Trophoblast cell (in vitro differentiated cells and primary cell): ENCODE data around the gene CD244.

Experiments used
- DNase-seq, 2 donors: peaks; one replicate each; pipeline ENCODE4 v3.0.0-alpha.2; 2016
- H2AFZ ChIP-seq: 2 replicates; pipeline ENCODE4 v1.6.1; 2013; ENCODE audit warnings: low read length, moderate library complexity, mild to moderate bottlenecking; ENCODE audit not compliant: insufficient read depth, poor library complexity
- H2AK5ac ChIP-seq: 2 replicates; pipeline ENCODE4 v1.6.1; 2013; ENCODE audit warnings: mild to moderate bottlenecking, low read length
- H2BK120ac ChIP-seq: 2 replicates; pipeline ENCODE4 v1.6.1; 2013; ENCODE audit warnings: low read length, mild to moderate bottlenecking, moderate library complexity; ENCODE audit not compliant: insufficient read depth, poor library complexity
- H2BK12ac ChIP-seq: 2 replicates; pipeline ENCODE4 v1.6.1; 2013; ENCODE audit warnings: mild to moderate bottlenecking, low read length, moderate library complexity
- H2BK5ac ChIP-seq: 2 replicates; pipeline ENCODE4 v1.6.1; 2013; ENCODE audit warnings: low read length, low read depth, moderate library complexity, mild to moderate bottlenecking; ENCODE audit not compliant: poor library complexity
- H3K14ac ChIP-seq: 2 replicates; pipeline ENCODE4 v1.6.1; 2013; ENCODE audit warnings: mild to moderate bottlenecking, low read length
- H3K18ac ChIP-seq: 2 replicates; pipeline ENCODE4 v1.6.1; 2013; ENCODE audit warnings: mild to moderate bottlenecking, low read length
- H3K23ac ChIP-seq: 2 replicates; pipeline ENCODE4 v1.6.1; 2013; ENCODE audit warnings: low read length
- H3K27ac ChIP-seq: 2 replicates; pipeline ENCODE4 v1.5.1; 2013; ENCODE audit warnings: low read depth, mild to moderate bottlenecking, inconsistent platforms, low read length, moderate library complexity
- H3K27me3 ChIP-seq: 2 replicates; pipeline ENCODE4 v1.6.1; 2013; ENCODE audit warnings: inconsistent platforms, mild to moderate bottlenecking, low read length, moderate library complexity; ENCODE audit not compliant: insufficient read depth
- H3K36me3 ChIP-seq, 2 experiments: 1 replicate in 1 of 2; 2 replicates in 1 of 2; pipeline ENCODE4 v1.6.1; 2013; ENCODE audit warnings: low read length in 2 of 2, mild to moderate bottlenecking in 2 of 2, moderate library complexity in 1 of 2; ENCODE audit not compliant: insufficient read depth in 2 of 2, control insufficient read depth in 1 of 2
- H3K4ac ChIP-seq: 2 replicates; pipeline ENCODE4 v1.6.1; 2013; ENCODE audit warnings: low read depth, mild to moderate bottlenecking, low read length, moderate library complexity
- H3K4me1 ChIP-seq, 2 experiments: 1 replicate in 1 of 2; 2 replicates in 1 of 2; pipeline ENCODE4 v1.6.1; 2013; ENCODE audit warnings: low read length in 2 of 2, mild to moderate bottlenecking in 2 of 2, moderate library complexity in 1 of 2; ENCODE audit not compliant: insufficient read depth in 2 of 2, control insufficient read depth in 1 of 2
- H3K4me2 ChIP-seq: 2 replicates; pipeline ENCODE4 v1.6.1; 2013; ENCODE audit warnings: inconsistent platforms, mild to moderate bottlenecking, low read length, moderate library complexity
- H3K4me3 ChIP-seq: 2 replicates; pipeline ENCODE4 v1.5.1; 2013; ENCODE audit warnings: mild to moderate bottlenecking, low read depth, low read length, inconsistent platforms
- H3K79me1 ChIP-seq: one replicate; pipeline ENCODE4 v1.6.1; 2013; ENCODE audit warnings: low read length
- H3K79me2 ChIP-seq: 2 replicates; pipeline ENCODE4 v1.6.1; 2013; ENCODE audit warnings: low read length, mild to moderate bottlenecking; ENCODE audit not compliant: control insufficient read depth, insufficient read depth, poor library complexity
- H3K9ac ChIP-seq: 2 replicates; pipeline ENCODE4 v1.6.1; 2013; ENCODE audit warnings: mild to moderate bottlenecking, low read length
- H3K9me3 ChIP-seq: 2 replicates; pipeline ENCODE4 v1.6.1; 2013; ENCODE audit warnings: low read depth, mild to moderate bottlenecking, control low read depth, inconsistent platforms, low read length; ENCODE audit not compliant: insufficient read depth
- H4K12ac ChIP-seq: 2 replicates; pipeline ENCODE4 v1.6.1; 2013; ENCODE audit warnings: low read depth, mild to moderate bottlenecking, low read length, moderate library complexity
- H4K8ac ChIP-seq: 2 replicates; pipeline ENCODE4 v1.6.1; 2013; ENCODE audit warnings: low read depth, mild to moderate bottlenecking, low read length, moderate library complexity
- H4K91ac ChIP-seq: one replicate; pipeline ENCODE4 v1.6.1; 2013; ENCODE audit warnings: low read depth, mild to moderate bottlenecking, low read length, moderate library complexity
- WGBS: extraction: QIAGEN DNeasy Blood & Tissue Kit; methylation state at CpG from one replicate; pipeline ENCODE4 v1.1.7; 2013; ENCODE audit warnings: missing lambda C conversion rate; ENCODE audit not compliant: insufficient read length, insufficient coverage; ENCODE audit errors: extremely low coverage; 5-methylcytosine and 5-hydroxymethylcytosine counted together

CD244 gene

DNA sequence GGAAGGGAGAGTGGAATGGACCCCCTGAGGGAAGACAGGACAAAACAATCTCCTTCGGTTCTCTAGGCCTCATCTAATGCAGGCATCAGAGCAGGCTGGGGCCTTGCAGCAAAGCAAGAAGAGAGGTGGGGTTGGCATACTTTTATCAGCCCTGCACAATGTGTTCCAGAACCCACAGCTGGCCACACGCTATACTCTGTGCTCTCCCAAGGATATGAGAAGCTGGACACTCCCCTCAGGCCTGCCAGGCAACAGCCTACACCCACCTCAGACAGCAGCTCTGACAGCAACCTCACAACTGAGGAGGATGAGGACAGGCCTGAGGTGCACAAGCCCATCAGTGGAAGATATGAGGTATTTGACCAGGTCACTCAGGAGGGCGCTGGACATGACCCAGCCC is 39.4 kb downstream of the CD244 start:
- Histone ChIP-seq H3K9ac (no peak overlapping the region), H2BK5ac (no peak overlapping the region), H3K79me2 (no peaks in the 10 kb centered on the region), H2BK120ac (no peak overlapping the region), H3K9me3 (no peaks in the 10 kb centered on the region), H3K18ac (no peak overlapping the region), H2BK12ac (no peak overlapping the region), H4K8ac (no peak overlapping the region), H3K14ac (no peak overlapping the region), H3K36me3 (no peaks in the 10 kb centered on the region), H3K27ac (no peak overlapping the region), H3K4me1 (no peaks in the 10 kb centered on the region), H4K91ac (no peak overlapping the region), H3K79me1 (no peaks in the 10 kb centered on the region), H3K23ac (no peak overlapping the region), H2AK5ac (no peak overlapping the region), H2AFZ (no peak overlapping the region), H4K12ac (no peak overlapping the region), H3K27me3 (no peaks in the 10 kb centered on the region), H3K4me3 (no peak overlapping the region), H3K4ac (no peak overlapping the region), H3K4me2 (no peak overlapping the region)
- no peak for DNase-seq
- WGBS = no CpG with 5 or more reads among the region's 3 CpGs

DNA sequence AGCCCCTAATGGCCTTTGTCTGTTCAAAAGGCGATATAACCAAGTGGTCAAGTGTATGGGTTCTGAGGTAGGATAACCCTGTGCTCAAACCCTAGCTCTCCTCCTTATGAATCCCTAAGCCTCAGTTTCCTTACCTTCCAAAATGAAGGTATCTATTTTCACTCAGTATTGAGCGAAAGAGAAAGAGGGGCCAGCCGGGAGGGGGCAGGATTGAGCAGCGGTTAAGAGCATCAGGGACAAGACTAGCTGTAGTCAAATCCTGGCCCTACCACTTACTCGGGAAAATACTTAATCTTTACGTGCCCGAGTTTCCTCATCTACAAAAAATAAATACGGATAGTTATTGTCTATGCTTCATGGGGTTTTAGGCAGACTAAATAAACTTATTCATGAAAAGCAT is 41.1 kb downstream of the CD244 start:
- no peak overlapping the region for H3K27ac ChIP-seq
- H2BK5ac ChIP-seq = no peak overlapping the region
- no peak for DNase-seq
- no CpG with 5 or more reads among the region's 8 CpGs for WGBS
- no peak overlapping the region for H3K14ac ChIP-seq
- no peaks in the 10 kb centered on the region for H3K27me3 ChIP-seq
- H4K8ac ChIP-seq = no peak overlapping the region
- H3K18ac ChIP-seq = no peak overlapping the region
- no peak overlapping the region for H3K23ac ChIP-seq
- no peak overlapping the region for H4K12ac ChIP-seq
- H2AK5ac ChIP-seq = no peak overlapping the region
- no peak overlapping the region for H2AFZ ChIP-seq
- H4K91ac ChIP-seq = no peak overlapping the region
- H2BK12ac ChIP-seq = no peak overlapping the region
- H3K4me3 ChIP-seq = no peak overlapping the region
- no peak overlapping the region for H3K9ac ChIP-seq
- H3K4me1 ChIP-seq = no peaks in the 10 kb centered on the region
- H3K36me3 ChIP-seq = no peaks in the 10 kb centered on the region
- no peak overlapping the region for H3K4ac ChIP-seq
- H3K79me2 ChIP-seq = no peaks in the 10 kb centered on the region
- H3K79me1 ChIP-seq = no peaks in the 10 kb centered on the region
- no peaks in the 10 kb centered on the region for H3K9me3 ChIP-seq
- H3K4me2 ChIP-seq = no peak overlapping the region
- no peak overlapping the region for H2BK120ac ChIP-seq

DNA sequence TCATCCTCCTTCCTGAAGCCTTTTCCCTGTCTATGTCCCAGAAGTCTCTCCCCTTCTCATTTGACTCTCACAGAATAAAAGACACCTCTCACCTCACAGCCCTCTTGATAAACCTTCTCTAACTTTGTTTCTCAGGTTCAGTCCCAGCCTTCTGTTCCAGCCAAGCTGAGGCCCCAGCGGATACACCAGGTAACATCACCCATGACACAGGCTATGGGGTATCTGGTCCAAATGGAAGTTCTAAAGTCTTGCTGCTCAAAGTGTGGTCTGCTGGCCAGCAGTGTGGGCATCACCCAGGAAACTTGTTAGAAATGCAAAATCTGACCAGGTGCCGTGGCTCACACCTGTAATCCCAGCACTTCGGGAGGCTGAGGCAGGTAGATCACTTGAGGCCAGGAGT is 43.5 kb downstream of the CD244 start:
- no peak overlapping the region for H4K8ac ChIP-seq
- H4K91ac ChIP-seq = no peak overlapping the region
- H3K9ac ChIP-seq = no peak overlapping the region
- H2AFZ ChIP-seq = no peak overlapping the region
- no peak overlapping the region for H3K23ac ChIP-seq
- no peaks in the 10 kb centered on the region for H3K79me2 ChIP-seq
- no CpG with 5 or more reads among the region's 3 CpGs for WGBS
- H3K18ac ChIP-seq = no peak overlapping the region
- H3K4me1 ChIP-seq = no peaks in the 10 kb centered on the region
- no peaks in the 10 kb centered on the region for H3K9me3 ChIP-seq
- H3K27ac ChIP-seq = no peak overlapping the region
- no peak overlapping the region for H3K4me2 ChIP-seq
- no peak overlapping the region for H3K4me3 ChIP-seq
- no peaks in the 10 kb centered on the region for H3K79me1 ChIP-seq
- H3K4ac ChIP-seq = no peak overlapping the region
- H4K12ac ChIP-seq = no peak overlapping the region
- no peak overlapping the region for H2BK12ac ChIP-seq
- no peak for DNase-seq
- H2BK120ac ChIP-seq = no peak overlapping the region
- no peaks in the 10 kb centered on the region for H3K36me3 ChIP-seq
- H2BK5ac ChIP-seq = no peak overlapping the region
- no peaks in the 10 kb centered on the region for H3K27me3 ChIP-seq
- H3K14ac ChIP-seq = no peak overlapping the region
- no peak overlapping the region for H2AK5ac ChIP-seq

DNA sequence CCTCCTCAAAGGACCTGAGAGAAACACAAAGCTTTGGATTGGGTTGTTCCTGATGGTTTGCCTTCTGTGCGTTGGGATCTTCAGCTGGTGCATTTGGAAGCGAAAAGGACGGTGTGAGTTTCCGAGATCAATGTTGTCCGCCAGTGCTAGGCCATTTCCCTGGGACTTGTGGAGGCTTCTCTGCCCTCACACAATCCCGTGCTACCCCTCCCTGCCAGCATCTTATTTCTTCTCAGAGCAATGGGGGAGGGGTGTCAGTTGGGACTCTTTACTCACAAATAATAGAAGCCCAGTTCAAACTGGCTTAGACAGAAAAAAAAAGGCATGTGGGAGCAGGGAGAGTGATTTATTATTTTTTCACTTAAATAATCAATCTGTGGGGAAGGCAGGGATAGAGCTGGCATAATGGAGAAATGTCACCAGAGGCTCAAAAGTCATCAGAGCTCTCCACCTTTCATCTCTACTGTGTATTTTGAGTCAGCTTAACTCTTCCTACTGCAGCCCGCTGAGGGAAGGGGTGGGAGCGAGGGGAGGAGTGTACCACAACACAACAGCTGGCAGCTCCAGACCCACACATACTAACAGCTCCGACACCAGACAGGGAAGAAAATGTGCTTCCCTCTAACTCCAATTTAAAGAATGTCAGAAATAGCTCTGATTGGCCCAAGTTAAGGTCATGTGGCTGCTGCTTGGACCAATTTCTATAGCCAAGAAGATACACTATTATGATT is 44.3 kb downstream of the CD244 start:
- no peaks in the 10 kb centered on the region for H3K79me2 ChIP-seq
- no peak overlapping the region for H4K8ac ChIP-seq
- no peak overlapping the region for H4K12ac ChIP-seq
- DNase-seq = no peak
- no peak overlapping the region for H3K14ac ChIP-seq
- H3K4me2 ChIP-seq = no peak overlapping the region
- H3K23ac ChIP-seq = no peak overlapping the region
- H3K18ac ChIP-seq = no peak overlapping the region
- no peaks in the 10 kb centered on the region for H3K36me3 ChIP-seq
- H3K4me3 ChIP-seq = no peak overlapping the region
- H4K91ac ChIP-seq = no peak overlapping the region
- no peak overlapping the region for H2BK120ac ChIP-seq
- no peaks in the 10 kb centered on the region for H3K27me3 ChIP-seq
- no peaks in the 10 kb centered on the region for H3K9me3 ChIP-seq
- WGBS = no CpG with 5 or more reads among the region's 9 CpGs
- no peaks in the 10 kb centered on the region for H3K79me1 ChIP-seq
- H2BK12ac ChIP-seq = no peak overlapping the region
- no peak overlapping the region for H2AFZ ChIP-seq
- H3K27ac ChIP-seq = no peak overlapping the region
- peaks cover 3 to 4% of the 10 kb centered on the region in 2 experiments for H3K4me1 ChIP-seq
- no peak overlapping the region for H3K4ac ChIP-seq
- no peak overlapping the region for H2BK5ac ChIP-seq
- no peak overlapping the region for H2AK5ac ChIP-seq
- H3K9ac ChIP-seq = no peak overlapping the region
